ENCODE results near the gene ANTXR1.

ANTXR1 gene

DNA sequence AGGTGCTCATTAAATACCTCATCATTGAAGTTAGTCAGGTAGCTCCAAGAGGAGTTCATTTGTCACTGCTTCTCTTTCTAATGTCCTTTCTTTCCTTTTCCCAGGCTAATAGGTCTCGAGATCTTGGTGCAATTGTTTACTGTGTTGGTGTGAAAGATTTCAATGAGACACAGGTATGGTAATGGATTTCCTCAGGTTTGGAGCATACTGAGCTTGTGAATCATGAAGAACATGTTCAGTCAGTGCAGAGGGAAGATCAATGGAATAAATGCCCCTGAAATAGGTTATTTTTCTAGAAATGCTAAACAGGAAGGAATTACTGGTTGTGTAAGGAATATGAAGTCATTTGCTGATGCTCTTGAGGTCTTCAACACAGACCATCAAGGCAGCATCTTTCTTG is 62.5 kb downstream of the ANTXR1 start:
- no peak for DNase-seq

- DNase-seq = no peak
These were observed 63.6 kb downstream of the ANTXR1 start for GRCh38 chr2:69076601-69077000.

GRCh38 chr2:69077252-69077950 is 64.4 kb downstream of the ANTXR1 start:
- no peak for DNase-seq

DNA sequence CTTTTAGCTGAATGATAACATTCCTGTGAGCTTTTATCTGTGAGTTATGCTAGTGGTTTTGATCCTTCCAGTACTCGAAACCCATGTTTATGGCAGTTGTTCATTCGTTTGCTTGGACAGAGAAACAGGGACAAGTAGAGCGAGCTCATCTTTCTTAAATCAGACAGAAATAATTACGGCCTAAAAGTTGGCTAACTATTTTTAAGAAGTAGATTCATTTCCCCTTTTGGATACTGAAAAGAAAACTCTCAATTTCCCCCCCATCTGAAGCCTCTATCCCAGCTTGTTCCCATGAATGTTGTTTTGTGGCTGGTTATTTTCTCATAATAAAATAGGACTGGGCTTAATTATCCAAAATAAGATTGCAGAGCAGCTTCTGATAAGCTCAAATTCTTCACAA is 67.1 kb downstream of the ANTXR1 start:
- DNase-seq = no peak

GRCh38 chr2:69081001-69081580 is 68.1 kb downstream of the ANTXR1 start:
- DNase-seq = no peak

DNA sequence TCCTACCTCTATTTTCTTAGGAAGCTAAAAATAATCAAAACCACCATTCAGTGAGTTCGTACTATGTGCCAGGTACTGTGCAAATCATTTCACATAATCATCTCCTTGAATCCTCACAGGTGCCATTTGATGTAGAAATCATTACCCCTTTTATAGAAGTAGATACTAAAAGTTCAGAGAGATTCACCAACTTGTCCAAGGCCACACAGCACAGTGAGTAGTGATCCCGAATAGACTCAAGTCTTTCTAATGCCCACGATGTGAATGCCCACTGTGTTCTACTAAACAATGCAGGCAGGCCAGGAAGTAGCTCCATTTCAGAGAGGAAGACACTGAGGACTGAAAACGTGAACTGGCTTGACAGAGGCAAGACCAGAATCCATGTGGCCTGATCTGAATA is 68.8 kb downstream of the ANTXR1 start:
- DNase-seq = no peak

- no peak for DNase-seq
These were observed 69.5 kb downstream of the ANTXR1 start for GRCh38 chr2:69082430-69082997.

- DNase-seq = no peak
These were observed 70.3 kb downstream of the ANTXR1 start for GRCh38 chr2:69083235-69083748.

- DNase-seq = no peak
These were observed 71.5 kb downstream of the ANTXR1 start for GRCh38 chr2:69084492-69084891.

GRCh38 chr2:69086466-69086865 is 73.5 kb downstream of the ANTXR1 start:
- DNase-seq = no peak

GRCh38 chr2:69087211-69087911 is 74.4 kb downstream of the ANTXR1 start:
- DNase-seq = no peak

DNA sequence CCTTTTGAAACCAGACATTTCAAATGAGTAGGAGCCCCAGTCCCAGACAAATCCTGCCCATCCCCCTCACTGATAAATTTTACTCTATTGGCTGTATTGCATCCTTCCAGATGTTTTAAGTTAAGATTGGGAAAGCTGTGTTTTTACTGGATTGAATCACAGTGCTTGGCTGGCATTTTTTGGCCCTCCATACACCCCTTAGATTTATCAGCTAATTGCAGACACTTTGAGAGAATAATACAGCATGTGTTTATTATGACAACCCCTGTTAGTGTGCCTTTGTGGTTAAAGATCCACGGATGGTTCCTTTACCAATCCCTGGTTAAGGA is 74.9 kb downstream of the ANTXR1 start:
- DNase-seq = no peak

DNA sequence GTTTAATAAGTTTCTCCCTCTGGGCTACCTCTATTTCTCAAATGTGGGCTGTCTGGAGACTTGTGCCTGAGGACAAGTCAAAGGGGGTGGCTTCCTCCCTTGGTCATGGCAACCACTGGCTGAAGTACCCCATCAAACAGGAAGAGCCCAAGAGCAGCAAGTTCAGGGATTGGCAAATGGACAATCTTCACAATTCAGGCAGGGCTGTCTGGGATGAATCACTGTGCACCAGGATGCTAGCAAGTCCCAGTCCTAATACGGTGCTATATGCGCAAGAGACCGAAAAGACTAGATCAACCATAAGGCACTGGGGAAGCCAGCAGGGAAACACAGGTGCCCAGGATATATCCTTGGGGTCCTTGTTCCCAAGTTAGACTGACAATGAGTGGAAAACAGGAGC is 75.5 kb downstream of the ANTXR1 start:
- DNase-seq = no peak

- no peak for DNase-seq
These were observed 76.3 kb downstream of the ANTXR1 start for GRCh38 chr2:69089266-69089665.

DNA sequence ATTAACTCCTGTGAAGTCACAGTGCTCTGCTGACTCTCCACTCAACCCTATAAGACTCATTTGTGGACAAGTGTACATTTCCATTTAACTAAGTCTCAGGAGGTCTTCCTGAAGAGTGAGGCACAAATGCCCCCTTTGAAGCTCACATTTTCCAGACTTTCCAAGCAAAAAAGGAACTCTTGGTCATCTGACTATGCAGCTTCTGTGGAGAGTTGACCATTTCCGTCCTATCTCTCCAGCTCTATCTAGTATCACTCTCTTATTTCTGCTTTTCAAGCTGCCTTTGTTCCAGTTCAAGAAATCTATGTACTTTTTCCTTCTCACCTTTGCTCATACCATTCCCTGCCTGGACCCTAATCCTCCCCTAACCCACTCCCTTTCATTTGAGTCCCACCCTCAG is 77.0 kb downstream of the ANTXR1 start:
- no peak for DNase-seq

GRCh38 chr2:69090820-69091219 is 77.8 kb downstream of the ANTXR1 start:
- DNase-seq = no peak

- no peak for DNase-seq
These were observed 79.9 kb downstream of the ANTXR1 start for GRCh38 chr2:69092857-69093256.

- no peak for DNase-seq
These were observed 82.3 kb downstream of the ANTXR1 start for GRCh38 chr2:69095305-69095704.

GRCh38 chr2:69096326-69097095 is 83.5 kb downstream of the ANTXR1 start:
- DNase-seq = no peak

DNA sequence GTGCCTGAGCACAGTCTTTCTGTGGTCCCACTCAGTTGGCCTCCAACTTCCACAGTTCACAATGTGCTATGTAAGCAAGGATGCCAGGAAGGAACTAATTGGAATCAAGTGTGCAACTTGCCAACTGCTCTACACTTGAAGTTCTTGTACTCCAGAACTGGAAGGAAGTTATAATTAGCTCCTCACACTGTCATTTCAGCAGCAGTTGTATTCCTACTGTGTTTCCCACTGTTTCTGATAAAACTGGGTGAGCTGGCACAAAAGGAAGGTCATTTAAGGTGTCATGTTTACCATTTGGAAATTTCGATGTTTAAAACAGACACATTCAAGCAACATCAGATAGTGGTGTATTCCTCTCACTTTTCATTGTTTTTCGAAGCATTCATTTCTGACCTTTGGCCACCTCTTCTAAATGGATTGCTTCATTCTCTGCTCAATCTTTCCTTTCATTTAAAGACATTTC is 84.2 kb downstream of the ANTXR1 start:
- no peak for DNase-seq

DNA sequence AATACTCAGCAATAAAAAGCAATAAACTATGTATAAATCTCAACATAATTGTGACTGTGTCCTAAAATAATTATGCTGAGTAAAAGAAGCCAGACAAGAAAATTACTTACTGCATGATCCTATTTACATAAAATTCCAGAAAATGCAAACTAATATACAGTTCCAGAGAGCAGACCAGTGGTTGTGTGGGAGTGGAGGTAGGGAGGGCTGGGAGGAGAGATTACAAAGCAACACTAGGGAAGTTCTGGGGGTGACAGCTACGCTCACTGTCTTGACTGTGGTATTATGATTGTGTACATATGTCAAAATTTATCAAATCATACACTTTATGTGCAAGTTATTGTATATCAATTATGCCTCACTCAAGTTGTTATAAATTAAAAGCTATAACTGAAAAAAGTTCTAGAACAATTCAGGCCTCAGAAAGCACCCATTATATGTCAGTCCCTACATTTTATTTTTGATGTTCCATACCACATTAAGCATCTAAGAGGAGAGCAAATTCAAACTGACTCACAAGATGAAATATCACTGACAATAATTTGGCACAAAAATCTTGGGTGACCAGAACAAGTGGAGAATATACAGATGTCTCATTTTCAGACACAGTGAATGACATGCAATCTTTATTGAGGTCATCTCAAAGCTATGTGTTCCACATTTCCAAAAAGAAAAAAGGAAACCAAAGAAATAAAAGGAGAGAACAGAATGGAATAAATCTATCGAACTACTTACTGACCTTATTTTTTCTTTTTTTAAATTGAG is 85.1 kb downstream of the ANTXR1 start:
- no peak for DNase-seq

GRCh38 chr2:69099541-69099940 is 86.6 kb downstream of the ANTXR1 start:
- DNase-seq = no peak

Data from activated CD8-positive, alpha-beta memory T cell treated with anti-CD3 and anti-CD28 coated beads, Interleukin-2, amount 50 U/mL, for 48 hours (primary cell).